ENCODE measurements around the gene ZBTB12. TPM values are rescaled to one million over a fixed set of nuclear protein-coding genes. Genes with fewer than 3 reads are reported as not detected.
A peak's percentile ranks its signal among the peaks of the same experiment; 100 is the strongest.

ZBTB12 gene
- total RNA-seq, 1 donor: 3.6 TPM

GRCh38 chr6:31897612-31898382, 4.1 kb downstream of the ZBTB12 start, which contains the start of gene EHMT2:
TSS of gene EHMT2 (minus strand) at chr6:31897698. CDS start at chr6:31897677, 21 bp downstream.
- Histone ChIP-seq H2AFZ (ENCODE audit: low read length) (peak within 1 kb of the TSS; percentile 94), H3K4me3 (ENCODE audit: insufficient read depth, low read length) (peak within 1 kb of the TSS; percentile 87), H3K79me2 (ENCODE audit: insufficient read depth, low read length) (peaks cover 13% of the 10 kb centered on the region), H3K27ac (ENCODE audit: low read depth, low read length) (peak within 1 kb of the TSS; percentile 65), H3K4me2 (ENCODE audit: insufficient read depth, low read length) (peak within 1 kb of the TSS; percentile 90), H3K9me3 (ENCODE audit: low read depth, low read length) (no peaks in the 10 kb centered on the region), H3K36me3 (ENCODE audit: insufficient read depth, low read length) (peaks cover 21% of the 10 kb centered on the region), H3K4me1 (ENCODE audit: insufficient read depth, low read length) (peaks cover 18% of the 10 kb centered on the region), H4K20me1 (ENCODE audit: insufficient read depth, low read length) (no peaks in the 10 kb centered on the region), H3K27me3 (ENCODE audit: insufficient read depth, low read length) (no peaks in the 10 kb centered on the region)
- DNase-seq (ENCODE audit: insufficient read length, low spot score, missing footprints): peak; percentile 99
- no peak for TF ChIP-seq CTCF (IDR thresholded peaks at IDR 0.05; ENCODE audit: extremely low read depth, low read depth, low read length)

GRCh38 chr6:31896856-31897611, 4.9 kb downstream of the ZBTB12 start:
- Histone ChIP-seq H4K20me1 (ENCODE audit: insufficient read depth, low read length) (no peaks in the 10 kb centered on the region), H3K79me2 (ENCODE audit: insufficient read depth, low read length) (peaks cover 13% of the 10 kb centered on the region), H3K27me3 (ENCODE audit: insufficient read depth, low read length) (no peaks in the 10 kb centered on the region), H3K27ac (ENCODE audit: low read depth, low read length) (peak overlapping the region; percentile 3), H3K9me3 (ENCODE audit: low read depth, low read length) (no peaks in the 10 kb centered on the region), H2AFZ (ENCODE audit: low read length) (peak overlapping the region; percentile 73), H3K36me3 (ENCODE audit: insufficient read depth, low read length) (peaks cover 28% of the 10 kb centered on the region), H3K4me2 (ENCODE audit: insufficient read depth, low read length) (peak overlapping the region; percentile 87), H3K4me3 (ENCODE audit: insufficient read depth, low read length) (peak overlapping the region; percentile 87), H3K4me1 (ENCODE audit: insufficient read depth, low read length) (peaks cover 12% of the 10 kb centered on the region)
- DNase-seq (ENCODE audit: insufficient read length, low spot score, missing footprints): peak; percentile 81
- no peak for TF ChIP-seq CTCF (IDR thresholded peaks at IDR 0.05; ENCODE audit: extremely low read depth, low read depth, low read length)

GRCh38 chr6:31896493-31896855, 5.4 kb downstream of the ZBTB12 start:
- Histone ChIP-seq H3K4me3 (ENCODE audit: insufficient read depth, low read length) (peak overlapping the region; percentile 87), H4K20me1 (ENCODE audit: insufficient read depth, low read length) (no peaks in the 10 kb centered on the region), H3K36me3 (ENCODE audit: insufficient read depth, low read length) (peaks cover 34% of the 10 kb centered on the region), H3K4me1 (ENCODE audit: insufficient read depth, low read length) (peaks cover 12% of the 10 kb centered on the region), H3K27ac (ENCODE audit: low read depth, low read length) (peak overlapping the region; percentile 3), H3K79me2 (ENCODE audit: insufficient read depth, low read length) (peaks cover 13% of the 10 kb centered on the region), H2AFZ (ENCODE audit: low read length) (peak overlapping the region; percentile 73), H3K27me3 (ENCODE audit: insufficient read depth, low read length) (no peaks in the 10 kb centered on the region), H3K4me2 (ENCODE audit: insufficient read depth, low read length) (peak overlapping the region; percentile 87), H3K9me3 (ENCODE audit: low read depth, low read length) (no peaks in the 10 kb centered on the region)
- DNase-seq (ENCODE audit: insufficient read length, low spot score, missing footprints): no peak
- no peak for TF ChIP-seq CTCF (IDR thresholded peaks at IDR 0.05; ENCODE audit: extremely low read depth, low read depth, low read length)

- Histone ChIP-seq H2AFZ (ENCODE audit: low read length) (no peak overlapping the region), H4K20me1 (ENCODE audit: insufficient read depth, low read length) (no peaks in the 10 kb centered on the region), H3K27ac (ENCODE audit: low read depth, low read length) (no peak overlapping the region), H3K79me2 (ENCODE audit: insufficient read depth, low read length) (peaks cover 4% of the 10 kb centered on the region), H3K36me3 (ENCODE audit: insufficient read depth, low read length) (peaks cover 56% of the 10 kb centered on the region), H3K4me2 (ENCODE audit: insufficient read depth, low read length) (no peak overlapping the region), H3K4me1 (ENCODE audit: insufficient read depth, low read length) (no peaks in the 10 kb centered on the region), H3K4me3 (ENCODE audit: insufficient read depth, low read length) (no peak overlapping the region), H3K27me3 (ENCODE audit: insufficient read depth, low read length) (no peaks in the 10 kb centered on the region), H3K9me3 (ENCODE audit: low read depth, low read length) (no peaks in the 10 kb centered on the region)
- peak; percentile 61 for DNase-seq (ENCODE audit: insufficient read length, low spot score, missing footprints)
- TF ChIP-seq CTCF (IDR thresholded peaks at IDR 0.05; ENCODE audit: extremely low read depth, low read depth, low read length): no peak
These were observed 9.1 kb downstream of the ZBTB12 start for GRCh38 chr6:31892821-31893220.

Data from osteoblast (primary cell).